ENCODE measurements around the gene SHCBP1L. TPM values are rescaled to one million over a fixed set of nuclear protein-coding genes. Genes with fewer than 3 reads are reported as not detected.
"Not testable (repeated sequence)": the region's sequence is repeated elsewhere in the genome, so short reads cannot be mapped to it uniquely, and the experiment has no call there.

SHCBP1L gene
- total RNA-seq, 2 experiments from 2014 or later: 1.5 TPM; not detected in 1

GRCh38 chr1:182909578-182909977, 43.4 kb downstream of the SHCBP1L start:
- intact Hi-C loops (cut with micrococcal nuclease; ENCODE audit: unreplicated experiment): no loop called here
- no peak overlapping the region for H3K27ac ChIP-seq (ENCODE audit: low read depth, low read length, poor library complexity, severe bottlenecking)
- CTCF ChIA-PET (ENCODE audit: unreplicated experiment): no interaction called here
- BruUV-seq (replicated peaks): no TSS peak
- POLR2A ChIA-PET: no interaction called here
- H3K4me3 ChIP-seq (ENCODE audit: low read depth, low read length, poor library complexity, severe bottlenecking): no peak overlapping the region
- H3K4me2 ChIP-seq (ENCODE audit: low read length): no peak overlapping the region
- no peaks in the 10 kb centered on the region for H3K4me1 ChIP-seq (ENCODE audit: insufficient read depth, low read length, poor library complexity, severe bottlenecking)
- H2AFZ ChIP-seq (ENCODE audit: low read length): no peak overlapping the region
- H3K79me2 ChIP-seq (ENCODE audit: insufficient read depth, low read depth, low read length): no peaks in the 10 kb centered on the region
- DNase-seq (ENCODE audit: low spot score): no peak
- H3K9me2 ChIP-seq (ENCODE audit: insufficient read depth, low read length): no peaks in the 10 kb centered on the region
- TF ChIP-seq, protein P1, sequence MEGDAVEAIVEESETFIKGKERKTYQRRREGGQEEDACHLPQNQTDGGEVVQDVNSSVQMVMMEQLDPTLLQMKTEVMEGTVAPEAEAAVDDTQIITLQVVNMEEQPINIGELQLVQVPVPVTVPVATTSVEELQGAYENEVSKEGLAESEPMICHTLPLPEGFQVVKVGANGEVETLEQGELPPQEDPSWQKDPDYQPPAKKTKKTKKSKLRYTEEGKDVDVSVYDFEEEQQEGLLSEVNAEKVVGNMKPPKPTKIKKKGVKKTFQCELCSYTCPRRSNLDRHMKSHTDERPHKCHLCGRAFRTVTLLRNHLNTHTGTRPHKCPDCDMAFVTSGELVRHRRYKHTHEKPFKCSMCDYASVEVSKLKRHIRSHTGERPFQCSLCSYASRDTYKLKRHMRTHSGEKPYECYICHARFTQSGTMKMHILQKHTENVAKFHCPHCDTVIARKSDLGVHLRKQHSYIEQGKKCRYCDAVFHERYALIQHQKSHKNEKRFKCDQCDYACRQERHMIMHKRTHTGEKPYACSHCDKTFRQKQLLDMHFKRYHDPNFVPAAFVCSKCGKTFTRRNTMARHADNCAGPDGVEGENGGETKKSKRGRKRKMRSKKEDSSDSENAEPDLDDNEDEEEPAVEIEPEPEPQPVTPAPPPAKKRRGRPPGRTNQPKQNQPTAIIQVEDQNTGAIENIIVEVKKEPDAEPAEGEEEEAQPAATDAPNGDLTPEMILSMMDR (conservative IDR thresholded peaks at IDR 0.05; ENCODE audit: low read length): no peak
- TF ChIP-seq EZH2phosphoT487 (IDR thresholded peaks at IDR 0.05; ENCODE audit: borderline replicate concordance, low read depth, low read length): no peak
- H3K9me3 ChIP-seq (ENCODE audit: low read length): 0 out of 2 replicates have a peak, but pooled peaks cover 4% of the 10 kb centered on the region
- H3K36me3 ChIP-seq (ENCODE audit: insufficient read depth, low read length): no peaks in the 10 kb centered on the region
- H4K20me1 ChIP-seq (ENCODE audit: insufficient read depth, low read length): no peaks in the 10 kb centered on the region

DNA sequence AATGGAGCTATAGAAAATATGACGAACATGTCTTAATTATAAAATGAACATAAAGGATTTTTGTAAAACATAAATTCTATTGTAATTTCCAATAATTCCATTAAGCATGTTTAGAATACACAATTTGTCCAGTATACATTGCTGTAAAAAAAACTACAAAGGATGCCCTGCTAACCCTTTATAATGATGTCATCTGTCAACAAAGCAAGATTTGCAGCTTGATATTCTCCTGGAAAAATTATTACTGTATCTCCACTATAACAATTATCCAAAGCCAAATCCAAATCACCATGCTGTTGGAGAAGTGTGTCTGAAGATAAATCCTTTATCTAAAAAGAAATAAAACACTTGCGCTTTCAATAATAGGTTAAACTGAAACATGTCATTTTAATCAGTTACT, 47.6 kb downstream of the SHCBP1L start:
- CTCF ChIA-PET (ENCODE audit: unreplicated experiment): no interaction called here
- Histone ChIP-seq H4K20me1 (ENCODE audit: insufficient read depth, low read length) (no peaks in the 10 kb centered on the region), H3K4me3 (ENCODE audit: low read depth, low read length, poor library complexity, severe bottlenecking) (no peak overlapping the region), H3K27ac (ENCODE audit: low read depth, low read length, poor library complexity, severe bottlenecking) (no peak overlapping the region), H3K36me3 (ENCODE audit: insufficient read depth, low read length) (no peaks in the 10 kb centered on the region), H3K9me2 (ENCODE audit: insufficient read depth, low read length) (no peaks in the 10 kb centered on the region), H3K9me3 (ENCODE audit: low read length) (no peaks in the 10 kb centered on the region), H3K4me1 (ENCODE audit: insufficient read depth, low read length, poor library complexity, severe bottlenecking) (no peaks in the 10 kb centered on the region), H2AFZ (ENCODE audit: low read length) (no peak overlapping the region), H3K79me2 (ENCODE audit: insufficient read depth, low read depth, low read length) (no peaks in the 10 kb centered on the region), H3K4me2 (ENCODE audit: low read length) (no peak overlapping the region)
- POLR2A ChIA-PET: interaction anchor here (0.6 to 1.8 kb wide), 5 partner anchors 11 to 98 kb away, joined by 4 to 5 read pairs (median 4); no protein-coding TSS in a partner anchor
- intact Hi-C loops (cut with micrococcal nuclease; ENCODE audit: unreplicated experiment): no loop called here
- BruUV-seq (replicated peaks): no TSS peak
- TF ChIP-seq, protein P1 (conservative IDR thresholded peaks at IDR 0.05; ENCODE audit: low read length): no peak
- DNase-seq (ENCODE audit: low spot score): no peak

GRCh38 chr1:182901946-182902345, 51.0 kb downstream of the SHCBP1L start:
- H3K79me2 ChIP-seq (ENCODE audit: insufficient read depth, low read depth, low read length); H3K4me3 ChIP-seq (ENCODE audit: low read depth, low read length, poor library complexity, severe bottlenecking); BruUV-seq (replicated peaks); DNase-seq (ENCODE audit: low spot score); H3K4me2 ChIP-seq (ENCODE audit: low read length); H3K9me3 ChIP-seq (ENCODE audit: low read length); H4K20me1 ChIP-seq (ENCODE audit: insufficient read depth, low read length); H3K9me2 ChIP-seq (ENCODE audit: insufficient read depth, low read length); H2AFZ ChIP-seq (ENCODE audit: low read length); intact Hi-C loops (cut with micrococcal nuclease; ENCODE audit: unreplicated experiment); H3K27ac ChIP-seq (ENCODE audit: low read depth, low read length, poor library complexity, severe bottlenecking); H3K36me3 ChIP-seq (ENCODE audit: insufficient read depth, low read length); CTCF ChIA-PET (ENCODE audit: unreplicated experiment); H3K4me1 ChIP-seq (ENCODE audit: insufficient read depth, low read length, poor library complexity, severe bottlenecking): not testable (repeated sequence)
- POLR2A ChIA-PET: interaction anchor here (1.0 to 2.0 kb wide), 2 partner anchors 10 to 14 kb away, joined by 4 to 6 read pairs; no protein-coding TSS in a partner anchor
